Kidney epithelial cell (primary cell): ENCODE results near the gene KRTAP16-1. TPM values are rescaled to one million over a fixed set of nuclear protein-coding genes. Genes with fewer than 3 reads are reported as not detected.
"Not testable (repeated sequence)": the region's sequence is repeated elsewhere in the genome, so short reads cannot be mapped to it uniquely, and the experiment has no call there.

Experiments
- DNase-seq: peaks from one replicate; pipeline ENCODE4 v3.0.0-alpha.2; 2010; ENCODE audit warnings: low read depth
- H3K27me3 ChIP-seq: 2 replicates; pipeline ENCODE4 v1.6.0; 2011; ENCODE audit warnings: low read length; ENCODE audit not compliant: control insufficient read depth, insufficient read depth
- H3K36me3 ChIP-seq: 2 replicates; pipeline ENCODE4 v1.5.1; 2011; ENCODE audit warnings: low read length; ENCODE audit not compliant: control insufficient read depth, insufficient read depth
- H3K4me3 ChIP-seq: 2 replicates; pipeline ENCODE4 v1.5.1; 2011; ENCODE audit warnings: low read depth, mild to moderate bottlenecking, control low read depth, low read length
- total RNA-seq: library from RNA; depleted of rRNA; stranded (reverse); fragments of >200 nt; gene quantifications from 2 replicates; pipeline ENCODE4 v1.2.3, GENCODE V29; 2015
- TF ChIP-seq, protein P1 (sequence below): IDR thresholded peaks from 2 replicates; pipeline ENCODE4 v1.5.1; 2011; ENCODE audit warnings: mild to moderate bottlenecking, moderate library complexity, low read length, control low read depth, inconsistent platforms; ENCODE audit not compliant: insufficient read depth, poor library complexity, severe bottlenecking

Gene KRTAP16-1
- total RNA-seq, 1 donor from 2014 or later, result not detected

DNA sequence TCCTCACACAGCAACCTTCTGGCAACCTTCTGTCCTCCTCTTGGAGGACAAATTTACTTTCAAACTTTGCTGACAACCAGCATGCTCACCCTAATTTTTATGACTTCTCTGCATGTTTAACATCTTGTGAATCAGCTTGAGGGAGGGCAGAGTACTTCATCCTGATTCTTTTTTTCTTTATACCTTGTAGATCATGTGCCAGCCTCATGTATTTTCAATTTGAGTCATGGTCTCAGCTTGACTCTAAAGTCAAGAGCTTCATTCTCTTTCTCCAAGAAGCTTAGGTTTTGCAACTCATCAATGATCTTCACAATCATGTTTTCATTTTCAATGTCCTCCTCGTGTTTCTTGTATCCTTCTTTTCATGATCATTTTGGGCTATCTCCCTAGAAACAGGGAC lies 37.3 kb downstream of the KRTAP16-1 start:
- Histone ChIP-seq H3K27me3 (no peaks in the 10 kb centered on the region), H3K4me3 (no peak overlapping the region)
- no peak for DNase-seq

DNA sequence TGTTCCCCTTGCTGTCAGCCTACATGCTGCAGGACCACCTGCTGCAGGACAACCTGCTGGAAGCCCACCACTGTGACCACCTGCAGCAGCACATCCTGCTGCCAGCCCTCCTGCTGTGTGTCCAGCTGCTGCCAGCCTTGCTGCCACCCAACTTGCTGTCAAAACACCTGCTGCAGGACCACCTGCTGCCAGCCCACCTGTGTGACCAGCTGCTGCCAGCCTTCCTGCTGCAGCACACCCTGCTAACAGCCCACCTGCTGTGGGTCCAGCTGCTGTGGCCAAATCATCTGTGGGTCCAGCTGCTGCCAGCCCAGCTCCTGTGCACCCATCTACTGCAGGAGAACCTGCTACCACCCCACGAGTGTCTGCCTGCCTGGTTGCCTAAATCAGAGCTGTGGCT lies 37.8 kb downstream of the KRTAP16-1 start:
- H3K4me3 ChIP-seq, DNase-seq, H3K36me3 ChIP-seq, H3K27me3 ChIP-seq: not testable (repeated sequence)

More for the DNA sequence above, 37.3 kb downstream of the KRTAP16-1 start:
- no peaks in the 10 kb centered on the region for H3K36me3 ChIP-seq
- TF ChIP-seq, protein P1, sequence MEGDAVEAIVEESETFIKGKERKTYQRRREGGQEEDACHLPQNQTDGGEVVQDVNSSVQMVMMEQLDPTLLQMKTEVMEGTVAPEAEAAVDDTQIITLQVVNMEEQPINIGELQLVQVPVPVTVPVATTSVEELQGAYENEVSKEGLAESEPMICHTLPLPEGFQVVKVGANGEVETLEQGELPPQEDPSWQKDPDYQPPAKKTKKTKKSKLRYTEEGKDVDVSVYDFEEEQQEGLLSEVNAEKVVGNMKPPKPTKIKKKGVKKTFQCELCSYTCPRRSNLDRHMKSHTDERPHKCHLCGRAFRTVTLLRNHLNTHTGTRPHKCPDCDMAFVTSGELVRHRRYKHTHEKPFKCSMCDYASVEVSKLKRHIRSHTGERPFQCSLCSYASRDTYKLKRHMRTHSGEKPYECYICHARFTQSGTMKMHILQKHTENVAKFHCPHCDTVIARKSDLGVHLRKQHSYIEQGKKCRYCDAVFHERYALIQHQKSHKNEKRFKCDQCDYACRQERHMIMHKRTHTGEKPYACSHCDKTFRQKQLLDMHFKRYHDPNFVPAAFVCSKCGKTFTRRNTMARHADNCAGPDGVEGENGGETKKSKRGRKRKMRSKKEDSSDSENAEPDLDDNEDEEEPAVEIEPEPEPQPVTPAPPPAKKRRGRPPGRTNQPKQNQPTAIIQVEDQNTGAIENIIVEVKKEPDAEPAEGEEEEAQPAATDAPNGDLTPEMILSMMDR, result no peak

DNA sequence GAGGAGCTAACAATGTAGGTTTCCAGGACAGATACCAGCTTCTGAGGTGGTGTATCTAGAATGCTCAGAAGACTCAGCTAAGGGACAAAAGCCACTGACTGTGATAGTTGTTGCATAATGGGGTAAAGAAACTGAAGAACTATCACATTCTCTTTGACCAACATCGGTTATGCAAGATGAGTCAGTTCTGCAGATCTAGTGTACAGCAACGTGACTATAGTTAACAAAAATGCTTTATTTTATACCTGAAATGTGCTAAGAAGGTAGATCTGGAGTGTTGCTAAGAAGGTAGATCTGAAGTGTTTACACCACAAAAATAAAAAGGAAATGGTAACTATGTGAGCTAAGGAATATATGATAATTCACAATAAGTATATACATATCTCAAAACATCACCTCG lies 41.4 kb downstream of the KRTAP16-1 start:
- TF ChIP-seq, protein P1, result no peak
- Histone ChIP-seq H3K27me3 (no peaks in the 10 kb centered on the region), H3K36me3 (no peaks in the 10 kb centered on the region), H3K4me3 (no peak overlapping the region)
- DNase-seq, result no peak

DNA sequence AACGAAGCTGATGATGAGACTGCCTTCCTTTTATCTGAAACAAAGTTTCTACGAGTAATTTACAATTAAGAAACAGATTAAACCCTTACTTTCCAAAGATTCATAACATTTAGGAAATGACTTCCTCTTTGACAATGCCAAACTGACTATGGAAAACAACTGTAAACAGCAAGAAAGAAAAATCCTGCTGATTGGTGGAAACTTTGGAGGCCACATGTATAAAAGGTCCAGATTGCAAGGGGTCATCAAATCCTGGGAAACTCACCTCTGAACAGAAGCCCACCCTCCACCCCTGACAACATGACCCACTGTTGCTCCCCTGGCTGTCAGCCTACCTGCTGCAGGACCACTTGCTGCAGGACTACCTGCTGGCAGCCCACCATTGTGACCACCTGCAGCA lies 44.0 kb downstream of the KRTAP16-1 start, which contains the start of gene KRTAP9-6:
Gene KRTAP9-6, plus strand, starts transcription at position 301 of the 400 bp plus-strand sequence. Its CDS starts 0 bp downstream, at position 301.
- TF ChIP-seq, protein P1, result no peak
- no peaks in the 10 kb centered on the region for H3K27me3 ChIP-seq
- no peak for DNase-seq
- H3K36me3 ChIP-seq, result no peaks in the 10 kb centered on the region
- H3K4me3 ChIP-seq, result no peak within 1 kb of the TSS

- TF ChIP-seq, protein P1, result no peak
- H3K36me3 ChIP-seq, result no peaks in the 10 kb centered on the region
Observed at GRCh38 chr17:41264599-41264998, 44.5 kb downstream of the KRTAP16-1 start.

DNA sequence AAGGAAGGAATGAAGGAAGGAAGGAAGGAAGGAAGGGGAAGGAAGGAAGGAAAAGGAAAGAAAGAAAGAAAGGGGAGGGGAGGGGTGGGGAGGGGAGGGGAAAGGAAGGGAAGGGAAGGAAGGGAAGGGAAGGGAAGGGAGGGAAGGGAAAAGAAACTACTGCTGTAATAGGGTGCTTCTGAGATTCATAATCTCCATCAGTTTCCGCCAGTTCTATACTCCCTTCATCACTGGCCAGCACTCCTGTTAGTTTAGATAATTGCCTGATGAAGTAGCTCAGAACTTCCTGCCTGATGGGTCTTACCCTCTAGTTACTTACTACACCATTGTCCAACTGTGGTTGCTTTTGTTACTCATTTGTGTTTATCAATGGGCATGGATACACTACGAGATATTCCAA lies 45.9 kb downstream of the KRTAP16-1 start:
- TF ChIP-seq, protein P1, result no peak
- Histone ChIP-seq H3K27me3 (no peaks in the 10 kb centered on the region), H3K4me3 (no peak overlapping the region), H3K36me3 (no peaks in the 10 kb centered on the region)
- DNase-seq, result no peak

More at GRCh38 chr17:41264599-41264998, 44.5 kb downstream of the KRTAP16-1 start:
- H3K27me3 ChIP-seq, result no peaks in the 10 kb centered on the region
- no peak for DNase-seq
- H3K4me3 ChIP-seq, result no peak overlapping the region
